HG03103 (cell line): ENCODE measurements around the gene IFIT1.
A peak's percentile ranks its signal among the peaks of the same experiment; 100 is the strongest.

Source experiments
- ATAC-seq: cut with Tn5 transposase; IDR thresholded peaks from one replicate; pipeline ENCODE4 v1.9.1; 2021; ENCODE audit warnings: low read depth; ENCODE audit not compliant: unreplicated experiment

Gene IFIT1, protein sequence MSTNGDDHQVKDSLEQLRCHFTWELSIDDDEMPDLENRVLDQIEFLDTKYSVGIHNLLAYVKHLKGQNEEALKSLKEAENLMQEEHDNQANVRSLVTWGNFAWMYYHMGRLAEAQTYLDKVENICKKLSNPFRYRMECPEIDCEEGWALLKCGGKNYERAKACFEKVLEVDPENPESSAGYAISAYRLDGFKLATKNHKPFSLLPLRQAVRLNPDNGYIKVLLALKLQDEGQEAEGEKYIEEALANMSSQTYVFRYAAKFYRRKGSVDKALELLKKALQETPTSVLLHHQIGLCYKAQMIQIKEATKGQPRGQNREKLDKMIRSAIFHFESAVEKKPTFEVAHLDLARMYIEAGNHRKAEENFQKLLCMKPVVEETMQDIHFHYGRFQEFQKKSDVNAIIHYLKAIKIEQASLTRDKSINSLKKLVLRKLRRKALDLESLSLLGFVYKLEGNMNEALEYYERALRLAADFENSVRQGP

DNA sequence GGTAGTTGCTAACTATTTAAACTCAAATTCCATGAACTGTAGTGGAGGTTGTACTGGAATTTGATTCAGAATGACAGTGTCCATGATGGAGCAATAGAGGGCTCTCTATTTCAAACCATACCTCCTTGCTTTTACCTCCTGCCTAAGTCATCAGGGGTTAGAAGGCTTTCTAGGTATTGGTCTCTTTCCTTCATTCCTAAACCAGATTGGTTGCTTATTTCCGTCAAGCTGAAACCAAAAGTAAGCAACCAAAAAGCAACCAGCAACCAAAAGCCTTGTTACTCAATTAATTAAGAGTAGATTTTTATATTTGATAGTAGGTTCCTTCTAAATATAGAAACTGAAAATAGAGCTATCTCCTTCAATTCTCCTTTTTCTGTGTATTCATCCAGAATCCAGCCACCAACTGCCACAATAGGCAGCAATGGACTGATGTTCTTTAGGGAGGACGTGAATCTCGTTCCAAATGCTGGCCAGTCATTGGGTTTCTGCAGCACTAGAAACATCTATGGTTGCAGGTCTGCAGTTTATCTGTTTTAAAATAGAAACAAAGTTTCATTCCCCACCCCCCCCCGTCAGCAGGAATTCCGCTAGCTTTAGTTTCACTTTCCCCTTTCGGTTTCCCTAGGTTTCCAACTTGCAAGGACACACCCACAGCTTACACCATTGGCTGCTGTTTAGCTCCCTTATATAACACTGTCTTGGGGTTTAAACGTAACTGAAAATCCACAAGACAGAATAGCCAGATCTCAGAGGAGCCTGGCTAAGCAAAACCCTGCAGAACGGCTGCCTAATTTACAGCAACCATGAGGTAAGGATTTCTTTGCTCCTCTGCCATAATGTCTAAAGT lies at the start of gene IFIT1:
Gene IFIT1, plus strand, starts transcription at position 717 of the 850 bp plus-strand sequence. Its CDS starts 90 bp downstream, at position 807.
- ATAC-seq, result no peak

DNA sequence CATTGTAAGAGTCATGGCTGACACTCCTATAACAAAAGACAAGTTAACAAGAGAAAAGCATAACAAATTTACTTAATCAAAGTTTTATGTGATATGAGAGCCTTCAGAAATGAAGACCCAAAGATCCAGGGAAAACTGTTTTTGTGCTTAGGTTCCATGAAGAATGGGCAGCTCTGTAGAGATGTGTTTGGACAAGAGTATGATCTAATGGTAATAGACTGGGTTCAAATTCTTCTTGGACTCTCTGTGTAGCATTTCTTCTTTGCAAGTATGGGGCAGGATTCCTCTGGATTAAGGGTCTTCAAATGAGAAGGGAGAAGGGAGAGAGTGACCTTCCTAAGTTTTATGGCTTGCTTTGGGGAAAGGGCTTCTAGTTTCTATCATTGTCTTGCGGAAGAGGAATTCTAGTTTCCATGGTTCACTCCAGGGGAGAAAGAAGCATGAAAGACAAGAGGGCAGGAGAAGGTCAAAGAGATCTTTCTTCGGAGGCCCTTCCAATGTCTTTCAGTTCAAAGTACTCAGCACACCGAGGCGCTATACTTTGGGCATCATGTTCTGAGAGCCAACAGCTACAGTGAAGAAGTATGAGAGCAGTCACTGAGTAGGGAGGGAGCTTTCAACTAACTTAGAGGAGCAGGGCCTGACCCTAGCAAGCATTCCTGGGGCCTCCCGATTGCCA lies 49.2 kb upstream of the IFIT1 start:
- no peak for ATAC-seq

DNA sequence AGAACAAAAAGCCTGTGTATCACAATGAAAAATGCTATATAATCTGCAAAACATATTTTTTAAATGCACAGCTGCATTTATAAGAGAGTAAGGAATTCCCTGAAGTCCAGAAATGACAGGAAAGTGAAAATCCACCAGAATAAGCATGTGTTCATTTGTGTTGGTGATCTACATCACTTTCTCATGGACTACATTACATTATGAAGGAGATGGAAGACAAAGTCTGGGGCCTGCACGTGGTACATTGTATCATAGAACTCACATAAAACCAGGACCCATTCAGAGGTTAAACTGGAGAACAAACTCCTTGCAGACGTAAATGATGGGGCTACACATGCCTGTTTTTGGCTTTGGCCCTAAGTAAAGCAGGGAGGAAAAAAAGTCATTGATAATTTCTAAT lies 48.3 kb upstream of the IFIT1 start:
- ATAC-seq, result no peak

DNA sequence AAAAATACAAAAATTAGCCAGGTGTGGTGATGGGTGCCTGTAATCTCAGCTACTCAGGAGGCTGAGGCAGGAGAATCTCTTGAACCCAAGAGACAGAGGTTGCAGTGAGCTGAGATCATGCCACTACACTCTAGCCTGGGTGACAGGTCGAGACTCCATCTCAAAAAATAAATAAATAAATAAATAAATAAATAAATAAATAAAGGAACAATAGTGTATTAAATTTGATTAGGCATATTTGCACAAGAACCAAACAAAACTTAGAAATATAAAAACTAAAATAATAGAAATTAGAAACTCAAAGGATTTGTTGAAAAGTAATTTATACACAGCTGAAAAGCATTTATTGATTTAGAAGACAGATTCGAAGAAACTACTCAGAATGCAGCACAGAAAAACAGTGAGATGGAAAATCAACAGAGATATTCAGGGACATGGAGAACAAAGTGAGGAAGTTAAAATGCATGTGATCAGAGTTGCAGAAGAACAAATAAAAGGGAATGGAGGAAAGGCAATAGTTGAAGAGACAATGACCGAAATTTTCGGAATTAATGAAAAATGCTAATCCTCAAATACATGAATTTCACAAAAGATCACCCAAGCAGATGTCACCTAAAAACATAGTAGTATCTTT lies 46.9 kb upstream of the IFIT1 start:
- no peak for ATAC-seq

DNA sequence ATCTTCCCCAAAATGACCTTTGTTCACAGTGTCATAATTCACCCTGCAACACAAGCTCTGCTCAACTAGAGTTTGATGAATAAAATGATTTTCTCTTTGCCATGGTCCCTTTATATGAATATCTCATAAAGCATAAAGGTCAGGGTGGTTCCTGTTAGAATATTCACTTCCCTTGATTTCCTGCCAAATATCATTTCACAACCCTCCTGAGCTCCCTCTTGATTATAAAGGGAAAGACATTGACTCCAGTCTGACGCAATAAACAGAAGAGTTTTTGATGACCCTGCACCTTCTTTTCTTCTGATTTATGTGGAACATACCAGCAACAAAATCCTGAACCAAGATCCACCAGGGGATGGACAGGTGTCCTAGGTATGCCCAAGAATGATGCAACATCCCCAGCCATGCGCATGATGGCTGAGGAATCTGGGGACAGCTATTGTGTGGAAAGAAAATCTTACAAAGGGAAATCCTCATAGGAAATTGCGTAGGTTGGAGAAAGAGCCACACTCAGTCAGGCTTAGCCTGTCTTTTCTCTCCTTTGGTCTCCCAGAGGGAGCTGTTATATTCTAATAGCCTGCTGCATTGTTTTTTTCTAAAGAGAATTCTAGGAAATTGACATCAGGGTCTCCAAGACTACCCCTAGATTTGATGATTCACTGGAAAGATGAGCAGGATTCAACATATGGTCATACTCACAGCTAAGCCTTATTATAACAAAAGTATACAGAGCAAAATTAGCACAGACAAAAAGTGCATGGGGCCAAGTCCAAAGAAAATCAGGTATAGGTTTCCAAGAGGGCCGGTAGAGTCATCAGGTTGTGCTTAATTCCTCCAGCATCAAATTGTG lies 45.8 kb upstream of the IFIT1 start:
- ATAC-seq, result no peak

DNA sequence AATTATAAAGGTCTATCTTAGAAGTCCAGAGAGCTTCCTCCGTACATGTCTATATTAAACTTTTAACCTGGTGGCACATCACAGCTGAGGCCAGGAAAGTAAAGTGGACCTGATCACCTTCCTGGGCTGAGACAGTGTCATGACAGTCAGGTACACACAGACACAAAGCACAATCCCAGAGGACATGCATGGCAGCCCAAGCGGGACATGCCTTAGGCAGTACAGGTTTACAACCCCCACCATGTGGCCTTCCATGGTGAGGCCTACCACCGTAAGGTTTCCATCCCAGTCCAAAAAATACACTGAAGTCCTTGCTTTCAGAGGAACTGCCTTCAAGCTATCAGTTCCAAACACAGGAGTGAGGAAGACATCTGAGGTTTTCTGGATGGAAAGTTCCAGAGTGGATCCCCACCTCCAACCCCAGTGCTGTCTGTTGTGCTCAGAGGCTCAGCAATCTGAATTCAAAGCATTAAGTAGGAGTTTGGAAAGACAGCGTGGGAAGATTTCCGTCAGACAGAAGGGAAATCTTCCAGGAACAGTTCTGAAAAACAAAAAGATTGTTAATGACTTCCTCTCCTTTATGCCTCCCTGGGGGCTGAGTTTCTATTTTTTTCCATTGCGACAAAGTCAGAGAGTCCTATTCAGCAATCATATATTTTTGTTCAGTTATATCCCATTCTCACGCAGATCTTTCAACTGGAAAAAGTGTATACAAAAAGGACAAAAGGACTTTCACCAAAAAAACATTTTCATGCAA lies 44.5 kb upstream of the IFIT1 start:
- ATAC-seq, result no peak

DNA sequence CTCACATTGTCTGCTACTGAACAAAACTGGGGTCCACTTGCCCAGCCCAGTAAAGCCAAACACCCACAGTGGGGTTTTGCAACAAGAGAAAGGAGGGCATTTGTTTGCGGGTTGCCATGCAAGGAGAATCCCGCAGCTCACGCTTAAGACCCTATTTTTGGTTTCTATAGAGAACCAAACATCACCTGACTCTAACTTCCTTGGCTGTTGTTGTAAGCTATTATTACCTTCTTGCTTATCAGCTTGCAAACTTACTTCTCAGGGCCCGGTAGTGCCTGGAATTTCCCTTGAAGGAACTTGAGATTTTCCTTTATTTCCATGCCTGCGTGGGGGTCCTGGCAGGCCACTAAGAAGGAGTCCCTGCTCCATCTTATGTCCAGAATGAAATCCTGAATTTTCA lies 43.9 kb upstream of the IFIT1 start:
- no peak for ATAC-seq

DNA sequence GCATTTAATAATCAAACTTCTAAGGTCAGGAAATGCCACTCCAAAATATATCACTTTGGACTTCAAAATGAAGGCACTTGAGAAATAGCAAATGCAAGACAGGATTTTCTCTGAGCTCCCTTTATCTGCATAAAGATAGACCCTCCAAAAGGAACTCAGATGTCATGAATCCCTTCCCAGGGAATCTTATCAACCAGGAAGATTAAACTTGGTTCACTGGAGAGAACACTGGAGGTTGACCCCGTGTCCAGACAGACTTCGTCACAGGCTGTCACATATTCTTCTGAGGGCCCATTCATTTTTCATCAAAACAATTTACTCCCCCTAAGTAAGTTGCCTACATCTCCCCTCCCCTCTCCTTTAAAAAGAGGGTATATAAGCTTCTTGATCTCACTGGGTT lies 43.4 kb upstream of the IFIT1 start:
- no peak for ATAC-seq

DNA sequence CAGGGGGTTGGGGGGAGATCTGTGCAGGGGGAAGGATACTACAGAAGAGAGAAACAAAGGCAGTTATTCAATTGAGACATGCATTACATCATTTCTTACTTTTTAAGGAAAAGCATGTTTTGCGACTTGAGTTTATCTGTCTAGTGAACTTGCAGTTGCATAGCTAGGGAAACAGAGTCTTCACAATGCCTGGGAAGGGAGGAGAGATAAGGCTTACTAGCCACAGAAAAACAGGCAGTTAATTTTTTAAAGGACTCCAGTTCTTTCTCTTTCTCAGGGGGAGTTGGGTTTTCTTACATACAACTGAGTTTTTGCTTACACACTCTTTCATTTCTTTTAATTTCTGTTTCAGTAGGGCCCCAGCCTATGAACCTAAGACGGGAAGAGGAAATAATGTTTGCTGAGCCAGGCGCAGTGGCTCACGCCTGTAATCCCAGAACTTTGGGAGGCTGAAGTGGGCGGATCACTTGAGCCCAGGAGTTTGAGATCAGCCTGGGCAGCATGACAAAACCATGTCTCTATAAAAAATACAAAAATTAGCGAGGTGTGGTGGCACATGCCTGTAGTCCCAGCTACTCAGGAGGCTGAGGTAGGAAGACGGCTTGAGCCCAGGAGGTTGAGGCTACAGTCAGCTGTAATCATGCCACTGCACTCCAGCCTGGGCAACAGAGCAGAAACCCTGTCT lies 41.6 kb upstream of the IFIT1 start:
- peak; percentile 31 for ATAC-seq

DNA sequence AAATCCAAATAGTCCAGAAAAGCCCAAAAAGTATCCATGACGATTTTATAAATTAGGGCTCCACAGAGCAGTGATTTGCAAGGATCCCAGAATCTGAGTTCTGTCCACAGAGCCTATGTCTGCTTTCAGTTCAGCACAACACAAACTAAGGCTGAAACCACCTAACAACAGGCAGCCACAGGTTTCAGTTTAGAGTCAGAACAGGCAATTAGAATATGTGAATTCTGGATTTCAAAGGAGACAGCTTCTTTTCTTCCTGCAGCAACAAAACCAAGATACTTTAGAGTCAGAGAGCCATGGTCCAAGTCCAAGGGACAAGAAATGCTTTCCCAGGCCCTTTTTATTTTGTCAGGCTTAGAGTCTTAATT lies 41.0 kb upstream of the IFIT1 start:
- ATAC-seq, result peak; percentile 83

DNA sequence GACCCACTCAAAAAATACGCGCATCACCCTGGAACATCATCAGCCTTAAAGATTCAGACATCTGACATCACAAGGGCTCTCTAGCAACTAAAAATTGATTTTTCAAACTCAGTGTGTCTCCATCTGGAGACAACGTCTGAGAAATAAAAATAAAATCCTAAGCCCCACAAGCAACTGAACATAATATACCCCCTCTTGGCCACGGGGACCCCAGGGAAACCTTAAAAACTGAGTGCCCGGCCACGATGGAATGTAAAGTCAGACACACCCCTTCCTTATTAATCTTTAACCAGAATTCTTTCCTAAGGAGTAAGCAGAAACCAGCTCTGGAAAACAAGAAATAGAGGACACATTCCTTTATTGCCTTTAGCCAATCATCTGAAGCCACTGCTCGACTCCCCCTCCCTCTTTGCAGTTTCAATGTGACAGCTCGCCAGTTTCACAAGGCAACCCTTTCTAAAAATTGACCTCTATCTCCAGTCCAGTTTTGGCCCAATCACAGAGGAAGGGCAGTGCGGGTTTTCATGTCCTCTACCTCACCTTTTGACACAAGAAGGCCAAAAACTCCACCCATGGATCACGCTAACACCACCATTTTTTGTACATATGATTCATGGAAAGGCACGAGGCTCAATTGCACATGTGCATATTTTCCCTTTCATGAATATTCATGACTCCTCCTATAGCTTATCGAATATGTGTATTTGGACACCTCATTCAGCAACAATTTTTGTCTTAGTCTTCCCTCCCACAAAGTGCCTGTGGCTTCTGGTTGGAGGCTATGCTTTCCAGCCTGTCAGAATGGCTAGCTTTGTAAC lies 40.4 kb upstream of the IFIT1 start:
- ATAC-seq, result no peak

DNA sequence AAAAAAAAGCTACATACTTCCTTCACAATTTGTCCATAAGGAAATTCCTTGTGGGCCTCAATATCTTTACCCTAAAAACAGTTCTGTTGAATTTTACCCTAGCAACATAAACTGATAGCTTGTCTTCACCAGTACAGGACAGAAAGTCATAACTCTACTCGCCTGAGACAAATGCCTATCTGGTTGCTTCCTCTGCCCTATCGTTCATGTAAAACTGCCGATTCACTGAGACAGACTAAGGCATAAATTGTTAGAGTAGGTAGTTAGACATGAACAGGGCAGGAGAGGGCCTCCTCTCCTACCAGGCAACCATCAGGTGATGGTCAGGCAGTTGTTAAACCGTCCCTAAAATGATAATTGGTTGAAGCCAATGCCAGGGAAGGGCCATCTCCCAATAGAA lies 39.6 kb upstream of the IFIT1 start:
- ATAC-seq, result no peak

DNA sequence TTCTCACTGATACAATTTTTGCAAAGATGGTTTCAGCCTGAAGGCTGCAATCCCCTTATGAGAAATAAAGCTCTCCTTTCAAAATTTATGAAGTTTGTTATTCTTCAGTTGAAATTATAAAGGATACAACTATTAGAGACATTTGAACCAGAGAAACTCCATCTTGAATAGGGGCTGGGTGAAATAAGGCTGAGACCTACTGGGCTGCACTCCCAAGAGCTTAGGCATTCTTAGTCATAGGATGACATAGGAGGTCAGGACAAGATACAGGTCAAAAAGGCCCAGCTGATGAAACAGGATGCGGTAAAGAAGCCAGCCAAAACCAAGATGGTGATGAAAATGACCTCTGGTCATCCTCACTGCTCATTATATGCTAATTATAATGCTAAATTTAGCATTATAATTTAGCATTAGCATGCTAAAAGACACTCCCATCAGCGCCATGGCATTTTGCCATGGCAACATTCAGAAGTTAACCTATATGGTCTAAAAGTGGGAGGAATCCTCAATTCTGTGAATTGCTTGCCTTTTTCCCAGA lies 37.0 kb upstream of the IFIT1 start:
- no peak for ATAC-seq

DNA sequence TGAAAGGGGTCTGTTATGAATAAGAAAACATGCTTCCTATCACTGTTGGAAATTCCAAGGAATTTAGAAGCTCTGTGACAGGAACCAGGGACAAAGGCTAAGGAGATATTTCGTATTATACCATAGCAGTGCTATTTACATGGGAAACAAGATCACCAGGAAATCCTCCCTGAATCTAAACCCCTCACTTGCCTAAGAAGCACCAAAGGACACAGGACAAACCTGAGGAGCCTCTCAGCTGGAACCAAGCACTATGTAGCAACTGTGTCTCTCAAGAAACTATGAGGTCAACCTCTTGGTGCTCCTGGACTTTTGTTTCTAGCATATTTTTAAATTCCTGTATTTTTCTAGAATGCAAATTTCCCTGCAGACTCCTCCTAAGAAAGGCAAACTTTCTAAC lies 35.3 kb upstream of the IFIT1 start:
- no peak for ATAC-seq

DNA sequence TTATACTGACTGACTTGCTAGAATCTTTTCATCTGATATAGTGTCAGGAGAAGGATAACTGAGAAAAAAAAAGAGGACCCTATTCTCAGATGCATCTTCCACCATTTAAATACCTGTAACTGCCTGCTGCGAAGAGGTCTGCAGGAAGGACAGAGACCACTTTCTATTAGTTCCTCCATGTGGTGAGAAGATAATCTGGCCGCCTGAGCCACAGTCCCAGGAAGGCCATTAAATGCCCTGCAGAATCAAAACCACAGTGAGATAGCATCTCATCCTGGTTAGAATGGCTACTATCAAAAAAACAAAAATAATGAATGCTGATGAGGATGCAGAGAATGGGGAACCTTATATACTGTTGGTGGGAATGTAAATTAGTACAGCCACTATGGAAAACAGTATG lies 34.4 kb upstream of the IFIT1 start:
- ATAC-seq, result no peak

DNA sequence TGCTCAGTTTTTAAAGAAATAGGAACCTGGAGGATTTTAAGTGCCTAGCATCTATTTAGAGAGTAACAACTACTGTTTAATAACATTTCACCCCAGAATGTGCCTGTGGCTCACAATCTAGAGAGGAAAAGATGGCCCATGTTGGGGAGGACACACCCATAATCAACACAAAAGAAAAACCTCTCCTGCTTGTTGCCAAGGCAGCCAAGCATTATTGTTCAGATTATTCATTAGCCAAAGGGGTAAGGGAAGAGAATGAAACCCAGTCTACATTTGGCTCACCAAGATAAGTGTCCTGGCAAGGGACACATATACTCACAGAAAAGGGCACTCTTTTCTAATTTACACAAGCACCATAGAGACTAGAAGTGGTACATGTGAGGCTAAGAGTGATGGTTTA lies 32.3 kb upstream of the IFIT1 start:
- ATAC-seq, result no peak

DNA sequence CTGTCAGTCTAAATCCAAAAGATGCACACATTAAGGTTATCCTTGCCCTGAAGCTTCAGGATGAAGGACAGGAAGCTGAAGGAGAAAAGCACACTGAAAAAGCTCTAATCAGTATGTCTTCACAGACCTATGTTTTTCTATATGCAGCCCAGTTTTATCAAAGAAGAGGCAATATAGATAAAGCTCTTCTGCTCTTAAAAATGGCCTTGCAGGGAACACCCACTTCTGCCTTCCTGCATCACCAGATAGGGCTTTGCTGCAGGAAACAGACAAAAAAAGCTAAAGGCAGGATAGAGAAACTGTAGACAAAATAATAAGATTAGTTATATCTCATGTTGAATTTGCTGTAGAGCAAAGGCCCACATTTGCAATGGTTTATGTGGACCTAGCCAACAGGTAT lies 29.5 kb upstream of the IFIT1 start:
- ATAC-seq, result no peak
